IPS DF 6.9 (cell line): ENCODE data around the gene PRKAR1B.

Source experiments
- DNase-seq: peaks from one replicate; pipeline ENCODE4 v3.0.0-alpha.2; 2013; ENCODE audit warnings: low read depth, low spot score
- H3K27ac ChIP-seq: one replicate; pipeline ENCODE4 v1.5.1; 2013; ENCODE audit warnings: low read length, control low read depth
- H3K27me3 ChIP-seq: 2 replicates; pipeline ENCODE4 v1.6.1; 2013; ENCODE audit warnings: mild to moderate bottlenecking, low read length; ENCODE audit not compliant: control insufficient read depth, insufficient read depth
- H3K36me3 ChIP-seq: 2 replicates; pipeline ENCODE4 v1.6.1; 2013; ENCODE audit warnings: low read length; ENCODE audit not compliant: control insufficient read depth, insufficient read depth
- H3K4me1 ChIP-seq: 2 replicates; pipeline ENCODE4 v1.6.1; 2013; ENCODE audit warnings: low read length; ENCODE audit not compliant: control insufficient read depth, insufficient read depth
- H3K4me3 ChIP-seq: 2 replicates; pipeline ENCODE4 v1.5.1; 2013; ENCODE audit warnings: mild to moderate bottlenecking, low read length
- H3K9me3 ChIP-seq: 2 replicates; pipeline ENCODE4 v1.6.1; 2013; ENCODE audit warnings: low read length, inconsistent platforms; ENCODE audit not compliant: control insufficient read depth, insufficient read depth
- WGBS: extraction: QIAGEN DNeasy Blood & Tissue Kit; methylation state at CpG from one replicate; pipeline ENCODE4 v1.1.7; 2013; ENCODE audit warnings: mixed read lengths, missing lambda C conversion rate; ENCODE audit not compliant: insufficient read length, insufficient coverage; 5-methylcytosine and 5-hydroxymethylcytosine counted together

The PRKAR1B gene

DNA sequence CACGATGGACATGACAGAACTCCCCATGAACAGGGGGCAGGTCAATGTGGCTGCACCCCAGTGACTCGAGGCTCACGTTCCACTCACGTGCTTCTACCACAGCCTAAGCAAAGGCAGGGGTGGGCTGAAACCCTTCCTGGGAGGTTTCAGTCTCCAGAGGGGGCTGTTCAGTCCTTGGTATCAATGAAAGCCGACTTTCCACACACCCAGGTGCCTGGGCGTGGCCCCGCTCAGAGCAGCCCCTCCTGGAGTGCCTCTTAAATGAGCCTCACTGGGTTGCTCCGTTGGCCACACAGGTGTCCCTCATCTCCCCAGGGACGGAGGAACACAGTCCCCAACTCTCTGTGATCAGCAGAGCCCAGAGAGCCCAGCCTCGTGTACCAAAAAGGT is 116.9 kb downstream of the PRKAR1B start:
- no peaks in the 10 kb centered on the region; the same call in 1 of the 2 replicates for H3K4me1 ChIP-seq
- WGBS = no CpG with 5 or more reads among the region's 10 CpGs
- H3K36me3 ChIP-seq = no peaks in the 10 kb centered on the region
- H3K4me3 ChIP-seq = no peak overlapping the region
- H3K9me3 ChIP-seq = no peaks in the 10 kb centered on the region
- no peak overlapping the region for H3K27ac ChIP-seq
- no peak for DNase-seq
- H3K27me3 ChIP-seq = no peaks in the 10 kb centered on the region

- Histone ChIP-seq H3K4me3 (no peak overlapping the region), H3K4me1 (no peaks in the 10 kb centered on the region; the same call in 1 of the 2 replicates), H3K36me3 (no peaks in the 10 kb centered on the region), H3K27me3 (no peaks in the 10 kb centered on the region), H3K9me3 (no peaks in the 10 kb centered on the region), H3K27ac (no peak overlapping the region)
- no CpG with 5 or more reads among the region's 7 CpGs for WGBS
- DNase-seq = no peak
Observed at GRCh38 chr7:609365-609764, 117.7 kb downstream of the PRKAR1B start.

DNA sequence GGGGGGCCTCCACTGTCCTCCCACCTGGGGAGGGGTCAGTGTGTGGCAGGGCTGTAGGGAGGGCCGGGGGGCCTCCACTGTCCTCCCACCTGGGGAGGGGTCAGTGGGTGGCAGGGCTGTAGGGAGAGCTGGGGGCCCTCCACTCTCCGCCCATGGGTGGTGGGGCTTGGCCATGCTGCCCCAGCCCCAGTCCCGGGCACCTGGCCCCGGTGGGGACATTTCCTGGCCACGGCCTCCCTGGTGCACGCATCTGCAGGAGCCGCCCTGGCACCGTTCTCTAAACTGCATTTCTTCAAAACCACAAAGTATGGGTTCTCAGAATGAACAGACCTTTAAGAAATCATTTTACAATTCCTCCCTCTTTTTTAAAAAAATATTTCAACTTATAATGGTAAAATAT is 118.1 kb downstream of the PRKAR1B start:
- WGBS = no CpG with 5 or more reads among the region's 8 CpGs
- no peak for DNase-seq
- H3K27ac ChIP-seq = no peak overlapping the region

DNA sequence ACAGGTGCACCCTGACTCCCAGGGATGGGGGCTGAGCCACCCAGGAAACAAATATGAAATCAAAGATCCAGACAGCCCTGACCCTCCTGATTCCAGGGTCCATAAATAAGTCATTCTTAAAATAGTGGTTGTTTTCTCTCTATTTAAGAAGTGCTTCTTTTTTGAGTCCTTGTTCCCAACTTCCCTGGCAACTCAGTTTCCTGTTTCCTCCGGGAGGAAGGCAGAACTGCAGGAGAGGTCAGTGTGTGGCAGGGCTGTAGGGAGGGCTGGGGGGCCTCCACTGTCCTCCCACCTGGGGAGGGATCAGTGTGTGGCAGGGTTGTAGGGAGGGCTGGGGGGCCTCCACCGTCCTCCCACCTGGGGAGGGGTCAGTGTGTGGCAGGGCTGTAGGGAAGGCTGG is 118.7 kb downstream of the PRKAR1B start:
- Histone ChIP-seq H3K36me3 (no peaks in the 10 kb centered on the region), H3K4me1 (no peaks in the 10 kb centered on the region; the same call in 1 of the 2 replicates), H3K27me3 (no peaks in the 10 kb centered on the region), H3K4me3 (no peak overlapping the region), H3K27ac (no peak overlapping the region), H3K9me3 (no peaks in the 10 kb centered on the region)
- no peak for DNase-seq
- WGBS = no CpG with 5 or more reads among the region's 2 CpGs

More for the DNA sequence above, 118.1 kb downstream of the PRKAR1B start:
- H3K9me3 ChIP-seq = no peaks in the 10 kb centered on the region
- H3K4me3 ChIP-seq = no peak overlapping the region
- no peaks in the 10 kb centered on the region for H3K27me3 ChIP-seq
- H3K36me3 ChIP-seq = no peaks in the 10 kb centered on the region
- no peaks in the 10 kb centered on the region; the same call in 1 of the 2 replicates for H3K4me1 ChIP-seq

DNA sequence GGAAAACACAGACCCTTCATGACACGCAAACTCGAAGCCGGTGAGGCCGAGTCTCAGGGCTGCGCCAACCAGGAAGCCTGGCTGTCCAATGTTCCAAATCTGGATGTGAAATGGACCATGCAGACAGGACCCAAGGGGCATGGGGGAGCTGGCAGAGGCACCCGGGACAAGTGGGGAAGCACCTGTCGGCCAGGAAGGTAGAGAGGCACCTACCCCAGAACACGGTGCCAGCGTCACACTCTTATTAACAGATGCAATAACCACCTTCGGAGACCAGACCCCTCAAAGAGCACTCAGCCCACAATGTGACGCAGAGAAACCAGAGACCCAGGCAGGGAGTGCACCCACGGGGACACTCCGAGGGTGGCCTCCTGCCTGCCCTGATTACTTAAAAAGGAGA is 119.1 kb downstream of the PRKAR1B start:
- no peaks in the 10 kb centered on the region; the same call in 1 of the 2 replicates for H3K4me1 ChIP-seq
- DNase-seq = no peak
- no peaks in the 10 kb centered on the region for H3K36me3 ChIP-seq
- H3K9me3 ChIP-seq = no peaks in the 10 kb centered on the region
- no CpG with 5 or more reads among the region's 13 CpGs for WGBS
- H3K27me3 ChIP-seq = no peaks in the 10 kb centered on the region
- no peak overlapping the region for H3K27ac ChIP-seq
- no peak overlapping the region for H3K4me3 ChIP-seq

GRCh38 chr7:605661-606450 is 121.2 kb downstream of the PRKAR1B start:
- no peaks in the 10 kb centered on the region for H3K36me3 ChIP-seq
- no CpG with 5 or more reads among the region's 33 CpGs for WGBS
- H3K27ac ChIP-seq = no peak overlapping the region
- no peaks in the 10 kb centered on the region; the same call in 1 of the 2 replicates for H3K4me1 ChIP-seq
- H3K9me3 ChIP-seq = no peaks in the 10 kb centered on the region
- no peaks in the 10 kb centered on the region for H3K27me3 ChIP-seq
- H3K4me3 ChIP-seq = no peak overlapping the region
- DNase-seq = no peak

GRCh38 chr7:604884-605531 is 122.1 kb downstream of the PRKAR1B start:
- Histone ChIP-seq H3K27me3 (no peaks in the 10 kb centered on the region), H3K4me1 (no peaks in the 10 kb centered on the region; the same call in 1 of the 2 replicates), H3K27ac (no peak overlapping the region), H3K4me3 (no peak overlapping the region), H3K36me3 (no peaks in the 10 kb centered on the region), H3K9me3 (no peaks in the 10 kb centered on the region)
- no peak for DNase-seq
- WGBS = no CpG with 5 or more reads among the region's 28 CpGs

- Histone ChIP-seq H3K27me3 (no peaks in the 10 kb centered on the region), H3K36me3 (no peaks in the 10 kb centered on the region), H3K27ac (no peak overlapping the region), H3K4me1 (no peaks in the 10 kb centered on the region; the same call in 1 of the 2 replicates), H3K4me3 (no peak overlapping the region), H3K9me3 (no peaks in the 10 kb centered on the region)
- WGBS = no CpG with 5 or more reads among the region's 37 CpGs
- DNase-seq = no peak
Observed at GRCh38 chr7:604001-604883, 122.8 kb downstream of the PRKAR1B start.

DNA sequence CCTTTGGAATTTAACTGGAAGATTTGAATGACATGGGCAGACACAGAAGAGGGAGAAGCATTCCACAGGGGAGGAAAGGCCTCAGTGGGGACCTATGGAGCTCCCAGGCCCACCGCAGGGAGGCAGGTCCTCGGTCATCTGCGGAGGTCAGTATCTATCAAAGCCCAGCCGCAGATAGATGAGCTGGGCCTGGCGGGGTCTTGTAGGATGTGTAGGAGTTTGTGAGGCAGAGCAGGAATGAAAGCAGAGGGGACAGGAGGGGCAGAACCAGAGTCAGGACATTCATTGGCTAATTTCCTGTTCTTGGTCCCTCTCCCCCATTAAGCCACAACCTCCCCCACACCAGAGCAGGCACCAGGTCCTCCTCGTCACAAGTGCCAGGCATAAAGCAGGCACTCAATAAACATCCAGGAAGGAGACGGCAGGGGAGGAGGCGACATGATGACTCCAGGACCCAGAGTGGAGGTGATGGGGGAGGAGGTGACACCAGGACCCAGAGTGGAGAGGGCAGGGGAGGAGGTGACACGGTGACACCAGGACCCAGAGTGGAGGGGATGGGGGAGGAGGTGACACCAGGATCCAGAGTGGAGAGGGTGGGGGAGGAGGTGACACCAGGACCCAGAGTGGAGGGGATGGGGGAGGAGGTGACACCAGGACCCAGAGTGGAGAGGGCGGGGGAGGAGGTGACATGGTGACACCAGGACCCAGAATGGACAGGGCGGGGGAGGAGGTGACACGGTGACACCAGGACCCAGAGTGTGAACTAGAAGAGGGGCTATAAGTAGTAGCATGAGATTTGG is 123.7 kb downstream of the PRKAR1B start:
- H3K9me3 ChIP-seq = no peaks in the 10 kb centered on the region
- no peaks in the 10 kb centered on the region; the same call in 1 of the 2 replicates for H3K36me3 ChIP-seq
- no CpG with 5 or more reads among the region's 12 CpGs for WGBS
- no peaks in the 10 kb centered on the region; the same call in 1 of the 2 replicates for H3K4me1 ChIP-seq
- no peak overlapping the region for H3K27ac ChIP-seq
- H3K27me3 ChIP-seq = no peaks in the 10 kb centered on the region
- no peak overlapping the region for H3K4me3 ChIP-seq
- DNase-seq = no peak
